ENCODE data around the gene NCAM1. TPM values are rescaled to one million over a fixed set of nuclear protein-coding genes. Genes with fewer than 3 reads are reported as not detected.

The NCAM1 gene
- total RNA-seq, 3 donors from 2014 or later = 3.6 to 17.9 (median 6.1) TPM

DNA sequence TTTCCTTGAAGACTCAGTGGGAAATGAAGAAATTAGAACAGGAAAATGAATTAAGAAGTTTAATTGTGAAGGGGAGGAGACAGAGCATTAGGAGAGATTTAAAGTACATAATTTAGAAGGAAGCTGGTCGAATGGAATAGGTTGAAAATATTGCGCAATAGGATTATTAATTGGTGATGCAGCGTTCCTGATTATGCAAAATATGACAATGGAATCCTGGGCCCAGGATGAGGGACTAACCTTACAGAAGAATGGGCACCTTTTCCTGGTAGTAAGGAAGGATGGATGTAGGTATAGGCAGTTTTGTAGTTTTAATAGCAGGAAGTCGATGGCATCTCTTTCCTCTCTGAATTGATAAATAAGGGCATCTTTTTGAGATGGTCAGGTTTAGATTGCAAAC is 360.9 kb downstream of the NCAM1 start:
- H3K4me3 ChIP-seq = no peak overlapping the region
- no peaks in the 10 kb centered on the region for H3K4me1 ChIP-seq
- no peaks in the 10 kb centered on the region for H3K36me3 ChIP-seq
- no peaks in the 10 kb centered on the region for H3K9me3 ChIP-seq
- no peak overlapping the region for H3K27ac ChIP-seq
- no peak for DNase-seq (ENCODE audit: low spot score in 2 of 2)
- TF ChIP-seq POLR2AphosphoS5 (IDR thresholded peaks at IDR 0.05) = no peak
- TF ChIP-seq POLR2A (IDR thresholded peaks at IDR 0.05) = no peak
- TF ChIP-seq, protein P1, sequence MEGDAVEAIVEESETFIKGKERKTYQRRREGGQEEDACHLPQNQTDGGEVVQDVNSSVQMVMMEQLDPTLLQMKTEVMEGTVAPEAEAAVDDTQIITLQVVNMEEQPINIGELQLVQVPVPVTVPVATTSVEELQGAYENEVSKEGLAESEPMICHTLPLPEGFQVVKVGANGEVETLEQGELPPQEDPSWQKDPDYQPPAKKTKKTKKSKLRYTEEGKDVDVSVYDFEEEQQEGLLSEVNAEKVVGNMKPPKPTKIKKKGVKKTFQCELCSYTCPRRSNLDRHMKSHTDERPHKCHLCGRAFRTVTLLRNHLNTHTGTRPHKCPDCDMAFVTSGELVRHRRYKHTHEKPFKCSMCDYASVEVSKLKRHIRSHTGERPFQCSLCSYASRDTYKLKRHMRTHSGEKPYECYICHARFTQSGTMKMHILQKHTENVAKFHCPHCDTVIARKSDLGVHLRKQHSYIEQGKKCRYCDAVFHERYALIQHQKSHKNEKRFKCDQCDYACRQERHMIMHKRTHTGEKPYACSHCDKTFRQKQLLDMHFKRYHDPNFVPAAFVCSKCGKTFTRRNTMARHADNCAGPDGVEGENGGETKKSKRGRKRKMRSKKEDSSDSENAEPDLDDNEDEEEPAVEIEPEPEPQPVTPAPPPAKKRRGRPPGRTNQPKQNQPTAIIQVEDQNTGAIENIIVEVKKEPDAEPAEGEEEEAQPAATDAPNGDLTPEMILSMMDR (IDR thresholded peaks at IDR 0.05) = no peak
- intact Hi-C loops (cut with DNase I; ENCODE audit: low total_unique reads) = no loop called here
- H3K27me3 ChIP-seq = no peaks in the 10 kb centered on the region

DNA sequence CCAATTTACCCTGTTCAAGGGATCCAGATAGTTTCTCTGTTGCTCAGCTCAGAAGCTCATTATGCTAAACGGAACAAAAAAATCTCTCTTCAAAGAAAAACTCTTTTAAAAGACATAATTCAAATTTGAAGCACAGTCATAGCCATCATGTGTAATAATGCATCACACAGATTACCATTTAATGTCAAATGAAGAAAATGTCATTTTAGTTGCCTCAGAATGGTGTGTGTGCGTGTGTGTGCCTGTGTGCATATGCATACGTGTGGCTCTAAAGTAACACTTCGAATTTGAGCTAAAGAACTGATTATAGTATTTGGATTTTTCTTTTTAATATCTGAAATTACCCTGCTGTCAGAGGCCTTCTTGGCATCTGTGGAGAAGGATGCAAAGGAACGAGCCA is 363.0 kb downstream of the NCAM1 start:
- Histone ChIP-seq H3K27me3 (no peaks in the 10 kb centered on the region), H3K27ac (no peak overlapping the region), H3K4me3 (no peak overlapping the region), H3K4me1 (no peaks in the 10 kb centered on the region), H3K9me3 (no peaks in the 10 kb centered on the region), H3K36me3 (no peaks in the 10 kb centered on the region)
- intact Hi-C loops (cut with DNase I; ENCODE audit: low total_unique reads) = no loop called here
- TF ChIP-seq POLR2AphosphoS5 (IDR thresholded peaks at IDR 0.05) = no peak
- TF ChIP-seq, protein P1 (IDR thresholded peaks at IDR 0.05) = no peak
- no peak for TF ChIP-seq POLR2A (IDR thresholded peaks at IDR 0.05)
- DNase-seq (ENCODE audit: low spot score in 2 of 2) = no peak
